Activated T-cell treated with anti-CD3 and anti-CD28 coated beads, Interleukin-2, amount 50 U/mL, for 4 hours (primary cell): ENCODE measurements around the gene NCBP2. TPM values are rescaled to one million over a fixed set of nuclear protein-coding genes. Genes with fewer than 3 reads are reported as not detected.
"Not testable (repeated sequence)": the region's sequence is repeated elsewhere in the genome, so short reads cannot be mapped to it uniquely, and the experiment has no call there.

Source experiments
- ATAC-seq, 2 donors: fragments of 200-7000 bp; cut with Tn5 transposase; one replicate each; pipeline ENCODE4 v1.10.0; 2021
- DNase-seq: peaks from one replicate; pipeline ENCODE4 v3.0.0-alpha.2; 2020
- H3K27me3 Mint-ChIP-seq: one replicate; pipeline ENCODE4 v1.8.0; 2021; ENCODE audit warnings: low read depth, mixed read lengths
- H3K36me3 Mint-ChIP-seq: one replicate; pipeline ENCODE4 v1.8.0; 2022; ENCODE audit warnings: mixed read lengths; ENCODE audit not compliant: insufficient read depth
- H3K4me1 Mint-ChIP-seq: one replicate; pipeline ENCODE4 v1.8.0; 2021; ENCODE audit warnings: low read depth, mixed read lengths
- H3K4me3 Mint-ChIP-seq: one replicate; pipeline ENCODE4 v1.8.0; 2021; ENCODE audit warnings: mild to moderate bottlenecking, moderate library complexity, mixed read lengths
- H3K9me3 Mint-ChIP-seq: one replicate; pipeline ENCODE4 v1.8.0; 2021; ENCODE audit warnings: mixed read lengths
- total RNA-seq, 3 donors: library from RNA; stranded (reverse); gene quantifications; one replicate each; pipeline ENCODE4 v1.2.1, GENCODE V29; 2021

NCBP2 gene
- total RNA-seq, 3 donors from 2014 or later: 132 to 138 (median 134) TPM

- ATAC-seq (no peak), DNase-seq (no peak)
- Mint-ChIP-seq H3K4me1 (no peaks in the 10 kb centered on the region), H3K27me3 (peaks cover 3% of the 10 kb centered on the region), H3K36me3 (no peaks in the 10 kb centered on the region), H3K4me3 (no peak overlapping the region), H3K9me3 (no peaks in the 10 kb centered on the region)
Observed at GRCh38 chr3:196962108-196962929, 20.0 kb upstream of the NCBP2 start.

DNA sequence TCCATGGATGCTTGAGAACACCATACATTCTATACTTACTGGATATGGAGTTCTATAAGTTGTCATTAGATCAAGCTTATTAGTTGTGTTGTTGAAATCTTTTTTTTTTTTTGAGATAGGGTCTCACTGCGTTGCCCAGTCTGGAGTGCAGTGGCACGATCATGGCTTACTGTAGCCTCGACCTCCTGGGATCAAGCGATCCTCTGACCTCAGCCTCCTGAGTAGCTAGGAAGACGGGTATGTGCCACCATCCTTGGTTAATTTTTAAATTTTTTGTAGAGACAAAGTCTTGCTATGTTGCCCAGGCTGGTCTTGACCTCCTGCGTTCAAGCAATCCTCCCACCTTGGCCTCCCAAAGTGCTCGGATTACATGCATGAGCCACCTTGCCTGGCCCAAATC is 12.5 kb upstream of the NCBP2 start:
- ATAC-seq: no peak
- Mint-ChIP-seq H3K36me3 (no peaks in the 10 kb centered on the region), H3K27me3 (no peaks in the 10 kb centered on the region), H3K9me3 (no peaks in the 10 kb centered on the region), H3K4me1 (no peaks in the 10 kb centered on the region), H3K4me3 (no peak overlapping the region)
- DNase-seq: no peak

DNA sequence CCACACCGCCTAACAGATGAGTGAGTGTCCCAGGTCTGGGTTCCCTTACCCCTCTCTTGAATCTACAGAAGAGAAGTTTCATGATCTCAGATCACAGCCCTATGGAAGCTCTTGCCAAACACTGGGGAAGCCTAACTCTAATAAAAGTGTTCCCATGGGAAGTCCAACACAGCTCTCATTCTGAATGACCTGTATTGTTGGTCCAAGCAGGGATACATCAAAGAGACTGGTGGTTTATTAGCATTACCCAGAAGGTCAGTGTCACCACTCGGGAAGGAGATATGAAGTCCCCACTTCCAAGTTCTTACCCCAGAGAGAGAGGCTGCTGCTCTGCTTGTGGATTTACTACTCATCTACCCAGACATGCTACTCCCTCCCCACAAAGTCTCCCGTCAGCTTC is 9.0 kb upstream of the NCBP2 start:
- Mint-ChIP-seq H3K27me3 (no peaks in the 10 kb centered on the region), H3K4me3 (no peak overlapping the region), H3K4me1 (no peaks in the 10 kb centered on the region), H3K9me3 (no peaks in the 10 kb centered on the region), H3K36me3 (no peaks in the 10 kb centered on the region)
- no peak for ATAC-seq
- DNase-seq: no peak

GRCh38 chr3:196949750-196950149 is 7.4 kb upstream of the NCBP2 start:
- H3K36me3 Mint-ChIP-seq: no peaks in the 10 kb centered on the region
- no peak overlapping the region for H3K4me3 Mint-ChIP-seq
- no peaks in the 10 kb centered on the region for H3K9me3 Mint-ChIP-seq
- ATAC-seq (no peak), DNase-seq (no peak)
- H3K27me3 Mint-ChIP-seq: no peaks in the 10 kb centered on the region
- peaks cover 3% of the 10 kb centered on the region for H3K4me1 Mint-ChIP-seq

- DNase-seq: no peak
- Mint-ChIP-seq H3K4me1 (peaks cover 8% of the 10 kb centered on the region), H3K27me3 (no peaks in the 10 kb centered on the region), H3K4me3 (no peak overlapping the region), H3K36me3 (no peaks in the 10 kb centered on the region), H3K9me3 (no peaks in the 10 kb centered on the region)
- ATAC-seq: no peak
Observed at GRCh38 chr3:196949285-196949619, 6.9 kb upstream of the NCBP2 start.

DNA sequence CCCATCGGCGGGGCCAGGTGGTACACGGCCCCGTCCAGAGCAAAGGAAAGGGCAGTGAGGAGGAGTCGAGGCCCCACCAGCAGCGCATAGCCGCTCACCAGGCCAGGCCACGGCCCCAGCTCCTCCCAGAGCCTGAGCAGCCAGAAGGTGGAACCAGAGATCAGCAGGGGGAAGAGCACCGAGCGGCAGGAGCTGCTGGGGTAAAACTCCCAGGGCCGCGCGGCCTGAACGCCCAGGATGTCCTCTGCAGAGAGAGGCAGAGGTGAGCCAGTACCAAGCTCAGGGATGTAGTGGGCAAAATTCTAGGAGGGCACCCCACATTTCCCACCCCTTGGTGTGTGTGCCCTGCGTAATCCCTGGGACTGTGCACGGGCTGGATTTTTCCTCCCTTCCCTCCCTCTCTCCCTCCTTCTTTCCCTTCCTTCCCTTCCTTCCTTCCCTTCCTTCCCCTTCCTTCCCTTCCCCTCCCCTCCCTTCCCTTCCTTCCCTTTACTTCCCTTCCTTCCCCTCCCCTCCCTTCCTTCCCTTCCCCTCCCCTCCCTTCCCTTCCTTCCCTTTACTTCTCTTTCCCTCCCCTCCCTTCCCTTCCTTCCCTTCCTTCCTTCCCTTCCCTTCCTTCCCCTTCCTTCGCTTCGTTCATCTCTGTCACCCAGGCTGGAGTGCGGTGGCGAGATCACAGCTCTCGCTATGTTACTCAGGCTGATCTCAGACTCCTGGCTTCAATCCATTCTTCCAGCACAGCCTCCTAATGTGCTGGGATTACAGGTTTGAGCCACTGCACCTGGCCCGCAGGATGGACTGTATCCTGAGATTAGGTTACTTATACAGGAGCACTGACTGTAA is 6.3 kb upstream of the NCBP2 start:
- no peaks in the 10 kb centered on the region for H3K27me3 Mint-ChIP-seq
- DNase-seq: no peak
- no peaks in the 10 kb centered on the region for H3K9me3 Mint-ChIP-seq
- no peak overlapping the region for H3K4me3 Mint-ChIP-seq
- ATAC-seq: no peak
- H3K36me3 Mint-ChIP-seq: peaks cover 1% of the 10 kb centered on the region
- H3K4me1 Mint-ChIP-seq: peaks cover 14% of the 10 kb centered on the region

DNA sequence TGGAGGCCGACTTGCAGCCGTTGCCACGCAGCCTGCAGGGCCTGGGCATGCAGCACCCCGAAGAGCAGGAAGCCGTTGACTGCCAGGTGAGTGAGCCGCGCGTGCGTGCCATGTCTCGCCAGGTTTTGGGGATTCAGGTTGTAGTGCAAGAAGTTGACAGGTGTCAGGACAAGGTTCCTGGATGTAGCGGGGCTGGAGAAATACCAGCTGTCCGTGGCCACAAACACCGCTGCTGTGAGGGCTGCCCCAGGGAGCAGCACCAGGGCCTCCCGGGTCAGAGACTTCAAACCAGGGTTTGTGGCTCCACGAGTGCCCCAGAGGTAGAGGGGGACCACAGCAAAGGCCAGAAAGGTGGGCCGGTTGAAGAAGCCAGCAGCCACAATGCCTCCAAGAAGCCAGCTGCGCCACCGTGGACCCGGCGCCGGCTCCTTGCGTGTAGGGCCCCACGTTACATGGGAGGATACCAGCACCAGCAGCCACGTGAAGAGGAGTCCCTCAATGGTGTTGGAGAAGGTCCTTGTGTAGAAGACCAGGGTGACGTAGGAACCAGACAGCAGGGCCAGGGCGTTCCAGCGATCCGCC is 5.6 kb upstream of the NCBP2 start:
- Mint-ChIP-seq H3K36me3 (peaks cover 1% of the 10 kb centered on the region), H3K9me3 (no peaks in the 10 kb centered on the region), H3K4me3 (no peak overlapping the region), H3K27me3 (no peaks in the 10 kb centered on the region), H3K4me1 (peaks cover 20% of the 10 kb centered on the region)
- no peak for DNase-seq
- ATAC-seq: no peak

DNA sequence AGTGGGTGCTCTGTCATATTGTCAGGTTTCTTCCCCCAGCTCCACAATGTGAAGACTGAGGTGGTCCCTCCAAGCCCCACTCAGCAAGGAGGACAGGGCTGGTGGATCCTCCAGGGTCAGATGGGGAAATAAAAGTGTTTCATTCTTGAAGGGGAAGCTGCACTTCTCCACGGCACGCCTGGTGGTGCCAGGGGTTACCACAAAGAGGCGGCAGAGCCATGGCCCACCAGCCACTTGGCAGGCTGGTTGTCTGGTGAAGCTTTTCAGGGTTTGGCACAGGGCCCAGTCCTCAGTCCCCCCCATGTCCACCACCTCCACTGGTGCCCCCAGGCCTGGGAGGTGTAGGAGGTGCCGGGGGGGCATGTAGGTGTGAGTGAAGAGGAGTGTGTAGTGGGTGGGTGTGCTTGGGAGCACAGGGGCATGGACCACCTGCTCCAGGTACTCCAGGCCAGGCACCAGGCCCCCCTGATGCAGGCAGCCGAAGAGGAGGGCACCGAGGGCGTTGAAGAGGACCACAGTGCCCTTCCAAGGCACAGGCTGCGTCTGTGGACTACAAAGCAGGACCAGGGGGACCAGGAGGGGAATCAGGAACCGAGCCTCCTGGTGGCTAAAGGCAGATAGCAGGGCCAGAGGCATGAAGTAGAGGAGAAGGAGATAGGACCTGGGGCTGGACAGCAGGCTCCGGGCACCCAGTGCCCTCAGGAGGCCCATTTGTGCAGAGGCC is 5.0 kb upstream of the NCBP2 start:
- peaks cover 23% of the 10 kb centered on the region for H3K4me1 Mint-ChIP-seq
- H3K4me3 Mint-ChIP-seq: no peak overlapping the region

GRCh38 chr3:196944037-196944790 is 1.9 kb upstream of the NCBP2 start:
- Mint-ChIP-seq H3K4me3 (peak overlapping the region; percentile 96), H3K4me1 (peaks cover 46% of the 10 kb centered on the region)
- DNase-seq, ATAC-seq, H3K36me3 Mint-ChIP-seq, H3K9me3 Mint-ChIP-seq, H3K27me3 Mint-ChIP-seq: not testable (repeated sequence)

More for the DNA sequence above, 5.0 kb upstream of the NCBP2 start:
- no peak for DNase-seq
- Mint-ChIP-seq H3K27me3 (no peaks in the 10 kb centered on the region), H3K36me3 (peaks cover 1% of the 10 kb centered on the region), H3K9me3 (no peaks in the 10 kb centered on the region)
- ATAC-seq: no peak

DNA sequence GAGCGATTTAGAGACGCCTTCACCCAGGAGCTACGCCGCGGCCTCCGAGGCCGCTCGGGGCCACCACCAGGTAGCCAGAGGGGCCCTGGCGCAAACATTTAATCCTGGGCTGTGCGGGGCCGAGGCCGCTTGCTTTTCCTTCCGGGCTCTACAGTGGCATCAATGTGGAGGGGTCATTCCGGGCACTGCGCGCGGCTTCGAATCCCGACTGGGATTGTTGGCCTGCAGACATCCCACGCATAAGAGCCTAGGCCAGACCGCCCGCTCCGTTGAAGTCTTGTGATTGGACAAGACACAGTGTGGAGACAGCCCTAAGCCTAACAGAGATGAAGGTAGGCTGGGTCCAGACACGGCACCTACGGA is 568 bp upstream of the NCBP2 start:
- ATAC-seq (peak; percentile 2 to 5), DNase-seq (no peak)
- Mint-ChIP-seq H3K4me1 (peaks cover 49% of the 10 kb centered on the region), H3K4me3 (peak overlapping the region; percentile 96), H3K36me3 (peaks cover 14% of the 10 kb centered on the region), H3K9me3 (no peaks in the 10 kb centered on the region), H3K27me3 (no peaks in the 10 kb centered on the region)

DNA sequence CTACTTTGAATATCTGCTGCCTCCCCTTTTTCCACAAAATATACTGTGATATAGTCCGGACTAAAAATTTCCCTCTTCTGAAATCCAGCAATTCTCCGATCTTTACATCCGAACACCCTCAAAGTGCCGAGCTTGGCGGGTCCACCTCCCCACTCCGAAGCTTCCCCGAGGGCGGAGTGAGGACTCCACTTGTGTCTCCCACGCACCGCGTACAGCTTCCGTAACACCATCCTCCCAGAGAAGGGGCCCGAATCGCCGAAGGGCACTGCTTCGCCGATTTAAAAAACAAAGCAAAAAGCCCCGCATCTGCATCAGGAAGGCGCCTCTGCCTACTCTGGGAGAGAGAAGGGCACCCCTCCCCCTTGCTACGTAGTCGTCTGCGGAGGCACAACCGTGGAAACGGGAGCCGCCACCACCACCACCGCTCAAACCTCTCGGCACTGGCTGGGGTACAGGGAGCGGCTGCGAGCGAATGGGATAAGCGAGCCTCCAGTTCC is 551 bp downstream of the NCBP2 start:
- no peaks in the 10 kb centered on the region for H3K27me3 Mint-ChIP-seq

GRCh38 chr3:196938576-196938975 is 3.8 kb downstream of the NCBP2 start:
- Mint-ChIP-seq H3K4me1 (peaks cover 34% of the 10 kb centered on the region), H3K4me3 (no peak overlapping the region), H3K36me3 (peaks cover 39% of the 10 kb centered on the region), H3K9me3 (no peaks in the 10 kb centered on the region), H3K27me3 (no peaks in the 10 kb centered on the region)
- ATAC-seq (no peak), DNase-seq (no peak)

More for the DNA sequence above, 551 bp downstream of the NCBP2 start:
- peaks cover 49% of the 10 kb centered on the region for H3K4me1 Mint-ChIP-seq
- H3K9me3 Mint-ChIP-seq: no peaks in the 10 kb centered on the region
- DNase-seq (peak; percentile 61), ATAC-seq (peak; percentile 55 to 56)
- peaks cover 24% of the 10 kb centered on the region for H3K36me3 Mint-ChIP-seq
- peak overlapping the region; percentile 96 for H3K4me3 Mint-ChIP-seq

DNA sequence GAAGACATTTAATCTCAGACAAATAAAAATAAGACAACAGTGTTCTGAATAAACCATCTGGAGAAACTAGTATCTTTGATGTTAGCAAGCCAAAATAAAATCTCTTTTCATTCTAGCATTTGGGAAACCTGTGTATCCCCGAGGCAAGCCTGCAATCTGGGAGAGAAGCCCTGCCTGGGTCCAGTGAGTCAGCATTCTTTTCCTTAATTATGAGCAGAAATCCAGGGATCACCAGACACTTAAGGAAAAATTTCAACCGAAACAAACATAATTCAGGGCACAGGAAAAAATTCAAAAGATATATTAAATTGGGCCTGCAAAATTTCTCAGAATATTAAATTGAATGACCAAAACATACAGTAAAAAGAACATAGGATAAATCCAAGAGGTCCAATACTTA is 4.2 kb downstream of the NCBP2 start:
- peaks cover 30% of the 10 kb centered on the region for H3K4me1 Mint-ChIP-seq
- no peak for ATAC-seq
- H3K4me3 Mint-ChIP-seq: no peak overlapping the region
- H3K9me3 Mint-ChIP-seq: no peaks in the 10 kb centered on the region
- peaks cover 41% of the 10 kb centered on the region for H3K36me3 Mint-ChIP-seq
- no peak for DNase-seq
- H3K27me3 Mint-ChIP-seq: no peaks in the 10 kb centered on the region
